Measurements from ENCODE around the gene CACNA1I.

CACNA1I gene

DNA sequence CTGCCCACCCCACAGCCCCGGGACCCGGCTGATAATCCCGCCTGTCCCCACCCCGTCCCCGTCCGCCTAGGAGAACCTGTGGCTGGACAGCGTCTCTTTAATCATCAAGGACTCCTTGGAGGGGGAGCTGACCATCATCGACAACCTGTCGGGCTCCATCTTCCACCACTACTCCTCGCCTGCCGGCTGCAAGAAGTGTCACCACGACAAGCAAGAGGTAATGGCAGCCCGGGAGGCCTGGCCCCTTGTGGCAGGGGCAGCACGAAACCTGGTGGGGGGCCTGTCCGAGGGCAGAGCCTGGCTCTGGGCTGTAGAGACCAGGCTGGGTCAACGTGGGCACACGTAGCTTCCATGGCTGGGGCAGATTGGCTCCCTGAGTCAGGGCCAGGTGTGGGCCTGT is 109.1 kb downstream of the CACNA1I start:
- Histone ChIP-seq H3K79me1 (ENCODE audit: low read length) (no peaks in the 10 kb centered on the region), H3K36me3 (ENCODE audit: control insufficient read depth, insufficient read depth, low read length) (no peaks in the 10 kb centered on the region), H3K4me2 (ENCODE audit: low read length) (no peak overlapping the region), H3K4me1 (ENCODE audit: control insufficient read depth, low read depth, low read length) (no peaks in the 10 kb centered on the region), H3K23ac (ENCODE audit: low read length) (no peak overlapping the region), H4K8ac (ENCODE audit: low read depth, low read length) (no peak overlapping the region), H4K5ac (ENCODE audit: low read length) (no peak overlapping the region), H3K4me3 (ENCODE audit: low read length) (no peak overlapping the region), H2BK15ac (replicated peaks; ENCODE audit: low read depth) (no peak overlapping the region), H2BK5ac (ENCODE audit: low read length) (no peak overlapping the region), H3K18ac (ENCODE audit: low read length) (no peak overlapping the region), H3K27ac (ENCODE audit: low read depth, low read length) (no peak overlapping the region), H2BK120ac (ENCODE audit: low read depth, low read length) (no peak overlapping the region), H2AK5ac (ENCODE audit: low read length) (no peak overlapping the region), H3K9ac (ENCODE audit: low read length) (no peak overlapping the region), H3K27me3 (ENCODE audit: insufficient read depth, low read length, poor library complexity) (no peaks in the 10 kb centered on the region), H3K4ac (ENCODE audit: low read depth, low read length) (no peak overlapping the region), H3K79me2 (ENCODE audit: control insufficient read depth, insufficient read depth, low read length) (no peaks in the 10 kb centered on the region), H3K56ac (ENCODE audit: low read length) (no peak overlapping the region)
- no CpG with 5 or more reads among the region's 17 CpGs for WGBS (ENCODE audit: extremely low coverage, insufficient coverage, low lambda C conversion rate)
- no peak for DNase-seq

DNA sequence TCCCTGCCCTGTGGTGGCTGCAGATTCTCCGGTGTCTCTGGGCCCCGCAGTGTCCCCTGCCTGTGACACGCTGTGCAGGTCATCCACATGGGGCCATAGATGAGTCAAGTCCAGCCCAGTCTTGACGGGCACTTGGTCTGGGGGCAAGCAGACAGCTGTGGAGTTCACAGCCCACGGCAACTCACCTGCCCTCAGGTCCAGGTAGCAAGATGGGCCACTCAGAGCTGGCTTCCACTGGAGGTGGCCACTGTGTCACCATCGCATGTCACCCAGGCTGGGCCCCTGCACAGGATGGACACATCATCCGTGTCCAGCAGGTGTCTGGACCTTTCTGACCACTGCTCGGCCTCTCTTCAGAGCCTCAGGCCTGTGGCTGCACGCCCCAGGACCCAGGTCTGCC is 109.9 kb downstream of the CACNA1I start:
- no peak overlapping the region for H2AK5ac ChIP-seq (ENCODE audit: low read length)
- H3K9ac ChIP-seq (ENCODE audit: low read length) = no peak overlapping the region
- H3K56ac ChIP-seq (ENCODE audit: low read length) = no peak overlapping the region
- no peak overlapping the region for H4K8ac ChIP-seq (ENCODE audit: low read depth, low read length)
- no peak overlapping the region for H2BK15ac ChIP-seq (replicated peaks; ENCODE audit: low read depth)
- H3K27me3 ChIP-seq (ENCODE audit: insufficient read depth, low read length, poor library complexity) = no peaks in the 10 kb centered on the region
- no peak overlapping the region for H3K27ac ChIP-seq (ENCODE audit: low read depth, low read length)
- no peak for DNase-seq
- H4K5ac ChIP-seq (ENCODE audit: low read length) = no peak overlapping the region
- WGBS (ENCODE audit: extremely low coverage, insufficient coverage, low lambda C conversion rate) = no CpG with 5 or more reads among the region's 9 CpGs
- no peaks in the 10 kb centered on the region for H3K79me2 ChIP-seq (ENCODE audit: control insufficient read depth, insufficient read depth, low read length)
- H3K18ac ChIP-seq (ENCODE audit: low read length) = no peak overlapping the region
- H2BK120ac ChIP-seq (ENCODE audit: low read depth, low read length) = no peak overlapping the region
- no peak overlapping the region for H3K4me2 ChIP-seq (ENCODE audit: low read length)
- H3K79me1 ChIP-seq (ENCODE audit: low read length) = no peaks in the 10 kb centered on the region
- no peaks in the 10 kb centered on the region for H3K4me1 ChIP-seq (ENCODE audit: control insufficient read depth, low read depth, low read length)
- no peak overlapping the region for H3K4me3 ChIP-seq (ENCODE audit: low read length)
- H2BK5ac ChIP-seq (ENCODE audit: low read length) = no peak overlapping the region
- H3K23ac ChIP-seq (ENCODE audit: low read length) = no peak overlapping the region
- H3K36me3 ChIP-seq (ENCODE audit: control insufficient read depth, insufficient read depth, low read length) = no peaks in the 10 kb centered on the region
- H3K4ac ChIP-seq (ENCODE audit: low read depth, low read length) = no peak overlapping the region

DNA sequence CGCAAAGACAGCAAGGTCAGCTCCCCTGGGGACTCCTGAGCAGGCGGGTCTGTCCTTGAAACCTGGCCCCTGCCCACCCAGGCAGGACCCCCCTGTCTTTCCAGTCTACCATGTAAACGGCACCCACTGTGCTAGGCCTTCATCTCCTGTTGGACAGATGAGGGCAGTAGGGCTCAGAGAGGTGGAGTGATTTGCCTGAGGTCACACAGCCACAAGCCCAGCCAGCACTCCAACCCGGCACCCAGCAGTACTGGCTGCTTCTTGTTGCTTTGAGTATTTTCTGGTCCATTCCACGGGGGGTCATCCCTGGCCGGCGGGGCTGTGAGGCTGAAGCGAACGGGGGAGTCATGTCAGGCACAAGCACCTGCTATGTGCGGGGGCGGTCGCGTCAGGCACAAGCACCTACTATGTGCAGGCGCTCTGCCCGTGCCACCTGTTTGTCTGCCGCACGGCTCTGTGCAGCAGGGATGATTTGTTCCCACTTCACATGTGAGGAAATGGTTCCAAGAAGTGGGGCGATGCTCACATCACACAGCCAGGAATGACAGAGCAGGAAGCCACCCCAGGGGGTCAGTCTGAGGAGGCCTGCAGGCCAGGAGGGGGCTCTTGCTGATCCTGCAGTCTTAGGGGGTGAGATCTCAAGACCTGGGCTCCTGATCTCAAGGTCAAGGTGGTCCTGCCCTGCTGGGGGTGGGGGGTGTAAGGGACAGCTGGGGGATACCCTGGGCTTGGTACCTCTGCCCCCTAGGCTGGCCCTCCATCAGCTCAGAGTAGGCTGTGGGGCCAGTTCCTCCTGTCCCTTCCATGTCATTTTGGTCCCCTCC is 110.7 kb downstream of the CACNA1I start:
- no CpG with 5 or more reads among the region's 18 CpGs for WGBS (ENCODE audit: extremely low coverage, insufficient coverage, low lambda C conversion rate)
- H3K4me3 ChIP-seq (ENCODE audit: low read length) = no peak overlapping the region

DNA sequence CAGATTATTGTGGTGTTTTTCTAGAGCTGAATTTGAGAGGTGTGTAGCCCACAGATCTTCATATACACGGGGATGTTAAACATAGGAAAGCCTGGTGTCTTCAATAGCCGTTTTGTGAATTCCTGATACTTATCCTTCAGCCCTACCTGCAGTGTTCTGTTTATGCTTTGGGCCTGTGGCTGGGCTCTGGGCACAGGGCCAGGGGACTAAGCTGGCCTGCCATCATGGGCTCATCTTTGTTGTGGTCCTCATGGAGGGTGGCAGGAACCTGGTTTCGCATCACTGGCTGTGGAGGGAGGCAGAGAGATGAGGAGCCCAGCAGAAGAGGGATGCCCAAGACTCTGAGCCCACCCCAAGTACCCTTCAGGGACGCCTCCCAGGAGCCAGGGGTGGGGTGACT is 112.4 kb downstream of the CACNA1I start:
- no peak for DNase-seq
- WGBS (ENCODE audit: extremely low coverage, insufficient coverage, low lambda C conversion rate) = no CpG with 5 or more reads among the region's 4 CpGs
- no peak overlapping the region for H3K4me3 ChIP-seq (ENCODE audit: low read length)

More for the DNA sequence above, 110.7 kb downstream of the CACNA1I start:
- Histone ChIP-seq H3K23ac (ENCODE audit: low read length) (no peak overlapping the region), H3K79me2 (ENCODE audit: control insufficient read depth, insufficient read depth, low read length) (no peaks in the 10 kb centered on the region), H4K5ac (ENCODE audit: low read length) (no peak overlapping the region), H3K36me3 (ENCODE audit: control insufficient read depth, insufficient read depth, low read length) (no peaks in the 10 kb centered on the region), H2AK5ac (ENCODE audit: low read length) (no peak overlapping the region), H3K4ac (ENCODE audit: low read depth, low read length) (no peak overlapping the region), H3K27me3 (ENCODE audit: insufficient read depth, low read length, poor library complexity) (no peaks in the 10 kb centered on the region), H3K18ac (ENCODE audit: low read length) (no peak overlapping the region), H3K4me1 (ENCODE audit: control insufficient read depth, low read depth, low read length) (no peaks in the 10 kb centered on the region), H3K79me1 (ENCODE audit: low read length) (no peaks in the 10 kb centered on the region), H4K8ac (ENCODE audit: low read depth, low read length) (no peak overlapping the region), H3K4me2 (ENCODE audit: low read length) (no peak overlapping the region), H3K56ac (ENCODE audit: low read length) (no peak overlapping the region), H2BK15ac (replicated peaks; ENCODE audit: low read depth) (no peak overlapping the region), H3K27ac (ENCODE audit: low read depth, low read length) (no peak overlapping the region), H2BK120ac (ENCODE audit: low read depth, low read length) (no peak overlapping the region), H2BK5ac (ENCODE audit: low read length) (no peak overlapping the region), H3K9ac (ENCODE audit: low read length) (no peak overlapping the region)
- no peak for DNase-seq

DNA sequence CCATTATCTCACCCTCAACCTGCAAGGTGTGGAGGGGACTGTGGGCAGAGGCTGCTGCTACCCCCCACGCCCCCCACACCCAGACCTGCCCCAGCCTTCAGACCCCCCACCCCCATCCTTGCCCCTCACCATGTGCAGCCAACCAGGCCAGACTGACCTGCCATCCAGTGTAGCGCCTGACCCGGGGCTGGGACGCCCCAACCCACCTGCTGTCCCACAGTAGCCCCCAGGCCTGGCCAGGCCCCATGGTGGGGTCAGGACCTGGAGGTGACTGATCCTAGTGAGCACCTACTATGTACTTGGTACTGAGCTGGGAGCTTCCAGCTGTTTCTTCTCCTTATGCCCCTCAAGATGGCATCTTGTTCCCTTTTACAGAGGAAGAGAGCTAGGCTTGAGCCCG is 113.1 kb downstream of the CACNA1I start:
- Histone ChIP-seq H3K4ac (ENCODE audit: low read depth, low read length) (no peak overlapping the region), H3K56ac (ENCODE audit: low read length) (no peak overlapping the region), H3K4me2 (ENCODE audit: low read length) (no peak overlapping the region), H3K4me1 (ENCODE audit: control insufficient read depth, low read depth, low read length) (no peaks in the 10 kb centered on the region), H4K8ac (ENCODE audit: low read depth, low read length) (no peak overlapping the region), H3K23ac (ENCODE audit: low read length) (no peak overlapping the region), H3K18ac (ENCODE audit: low read length) (no peak overlapping the region), H4K5ac (ENCODE audit: low read length) (no peak overlapping the region), H2BK5ac (ENCODE audit: low read length) (no peak overlapping the region), H3K9ac (ENCODE audit: low read length) (no peak overlapping the region), H3K36me3 (ENCODE audit: control insufficient read depth, insufficient read depth, low read length) (no peaks in the 10 kb centered on the region), H3K79me1 (ENCODE audit: low read length) (no peaks in the 10 kb centered on the region), H2BK15ac (replicated peaks; ENCODE audit: low read depth) (no peak overlapping the region), H2AK5ac (ENCODE audit: low read length) (no peak overlapping the region), H3K27ac (ENCODE audit: low read depth, low read length) (no peak overlapping the region), H3K79me2 (ENCODE audit: control insufficient read depth, insufficient read depth, low read length) (no peaks in the 10 kb centered on the region), H3K27me3 (ENCODE audit: insufficient read depth, low read length, poor library complexity) (no peaks in the 10 kb centered on the region), H2BK120ac (ENCODE audit: low read depth, low read length) (no peak overlapping the region), H3K4me3 (ENCODE audit: low read length) (no peak overlapping the region)
- no CpG with 5 or more reads among the region's 5 CpGs for WGBS (ENCODE audit: extremely low coverage, insufficient coverage, low lambda C conversion rate)
- DNase-seq = no peak

More for the DNA sequence above, 112.4 kb downstream of the CACNA1I start:
- H3K36me3 ChIP-seq (ENCODE audit: control insufficient read depth, insufficient read depth, low read length) = no peaks in the 10 kb centered on the region
- H3K9ac ChIP-seq (ENCODE audit: low read length) = no peak overlapping the region
- no peak overlapping the region for H2BK15ac ChIP-seq (replicated peaks; ENCODE audit: low read depth)
- H4K5ac ChIP-seq (ENCODE audit: low read length) = no peak overlapping the region
- H3K4me2 ChIP-seq (ENCODE audit: low read length) = no peak overlapping the region
- H3K23ac ChIP-seq (ENCODE audit: low read length) = no peak overlapping the region
- no peak overlapping the region for H2BK120ac ChIP-seq (ENCODE audit: low read depth, low read length)
- H3K79me1 ChIP-seq (ENCODE audit: low read length) = no peaks in the 10 kb centered on the region
- H3K27me3 ChIP-seq (ENCODE audit: insufficient read depth, low read length, poor library complexity) = no peaks in the 10 kb centered on the region
- H2BK5ac ChIP-seq (ENCODE audit: low read length) = no peak overlapping the region
- no peak overlapping the region for H2AK5ac ChIP-seq (ENCODE audit: low read length)
- no peak overlapping the region for H3K4ac ChIP-seq (ENCODE audit: low read depth, low read length)
- H3K79me2 ChIP-seq (ENCODE audit: control insufficient read depth, insufficient read depth, low read length) = no peaks in the 10 kb centered on the region
- no peak overlapping the region for H3K27ac ChIP-seq (ENCODE audit: low read depth, low read length)
- no peak overlapping the region for H4K8ac ChIP-seq (ENCODE audit: low read depth, low read length)
- no peak overlapping the region for H3K56ac ChIP-seq (ENCODE audit: low read length)
- no peaks in the 10 kb centered on the region for H3K4me1 ChIP-seq (ENCODE audit: control insufficient read depth, low read depth, low read length)
- H3K18ac ChIP-seq (ENCODE audit: low read length) = no peak overlapping the region

All from mesendoderm (in vitro differentiated cells).